HCT116 (cell line): ENCODE results near the gene ZNF566. TPM values are rescaled to one million over a fixed set of nuclear protein-coding genes. Genes with fewer than 3 reads are reported as not detected.

ENCODE experiments used
- ATAC-seq: fragments of 200-7000 bp; cut with Tn5 transposase; 2 replicates; pipeline ENCODE4 v1.9.1; 2020; ENCODE audit warnings: mild to moderate bottlenecking, moderate library complexity
- BruUV-seq: library from RNA; stranded (reverse); fragments of 400-500 nt; replicated peaks from 2 replicates; lab custom pipeline; 2021; lab: Mats Ljungman, UMichigan
- CTCF ChIA-PET: fragments of 300-600 bp; sonication (Branson Sonifier 250); formaldehyde crosslinking; loops from one replicate; lab custom pipeline; 2021; ENCODE audit warnings: antibody characterized with exemption; lab: Charles Lee
- POLR2A ChIA-PET: fragments of 300-600, 350-600 bp; sonication (Branson Sonifier 250); formaldehyde crosslinking; loops from one replicate; lab custom pipeline; 2021; ENCODE audit warnings: antibody characterized with exemption; lab: Charles Lee
- RAD21 ChIA-PET, 2 experiments: fragments of 300-600 bp; sonication (Branson Sonifier 250); formaldehyde crosslinking; loops; one replicate each; lab custom pipeline; 2023; ENCODE audit warnings: low total read pairs in 2 of 2; ENCODE audit not compliant: uncharacterized antibody in 2 of 2, unreplicated experiment in 2 of 2, low non-redundant PET in 1 of 2; lab: Charles Lee
- DNase-seq: peaks from one replicate; pipeline ENCODE4 v3.0.0-alpha.2; 2010; ENCODE audit warnings: low read depth, low spot score
- H2AFZ ChIP-seq: fragments of 200-600 bp; shearing (Covaris generic), sonication (generic); 2 replicates; pipeline ENCODE4 v1.6.1; 2017; ENCODE audit warnings: low read depth, mixed run types, mixed read lengths, antibody characterized with exemption, low read length; ENCODE audit not compliant: poor library complexity, severe bottlenecking
- H3K27ac ChIP-seq: 2 replicates; pipeline ENCODE4 v1.5.1; 2012; ENCODE audit warnings: low read depth, low read length
- H3K27me3 ChIP-seq: fragments of 200-600 bp; sonication (generic); 2 replicates; pipeline ENCODE4 v1.6.1; 2016; ENCODE audit warnings: mixed run types, low read length, mixed read lengths; ENCODE audit not compliant: insufficient read depth
- H3K36me3 ChIP-seq, 2 experiments: fragments of 200-500 bp in 1 of 2; fragments of 200-600 bp in 1 of 2; sonication (Bioruptor generic) in 1 of 2; sonication (generic) in 1 of 2; 2 replicates each; pipeline versions ENCODE4 v1.5.1 to v1.6.1; 2014 to 2016; ENCODE audit warnings: low read length in 2 of 2, inconsistent platforms in 1 of 2, mixed read lengths in 1 of 2, mixed run types in 1 of 2; ENCODE audit not compliant: insufficient read depth in 2 of 2, control insufficient read depth in 1 of 2
- H3K4me1 ChIP-seq, 2 experiments: fragments of 200-600 bp in 1 of 2; sonication (generic) in 1 of 2; 2 replicates each; pipeline versions ENCODE4 v1.5.1 to v1.6.1; 2012 to 2017; ENCODE audit warnings: low read length in 2 of 2, inconsistent platforms in 1 of 2, mild to moderate bottlenecking in 1 of 2, mixed read lengths in 1 of 2, mixed run types in 1 of 2, moderate library complexity in 1 of 2; ENCODE audit not compliant: insufficient read depth in 2 of 2, control insufficient read depth in 1 of 2
- H3K4me2 ChIP-seq: fragments of 200-600 bp; sonication (generic); 2 replicates; pipeline ENCODE4 v1.6.1; 2017; ENCODE audit warnings: mixed run types, low read length, mixed read lengths
- H3K4me3 ChIP-seq, 2 experiments: fragments of 200-600 bp in 1 of 2; sonication (generic) in 1 of 2; replicated peaks in 1 of 2; 2 replicates each; pipeline ENCODE4 v1.5.1; 2011 to 2016; ENCODE audit warnings: low read length in 2 of 2, control low read depth in 1 of 2, low read depth in 1 of 2, mild to moderate bottlenecking in 1 of 2, mixed read lengths in 1 of 2, mixed run types in 1 of 2
- H3K79me2 ChIP-seq: fragments of 200-600 bp; sonication (generic); 2 replicates; pipeline ENCODE4 v1.6.1; 2017; ENCODE audit warnings: mild to moderate bottlenecking, mixed run types, low read length, moderate library complexity, mixed read lengths; ENCODE audit not compliant: insufficient read depth
- H3K9ac ChIP-seq: fragments of 200-600 bp; sonication (generic); 2 replicates; pipeline ENCODE4 v1.6.1; 2016; ENCODE audit warnings: low read length, mixed read lengths
- H3K9me2 ChIP-seq: fragments of 200-600 bp; sonication (generic), shearing (Covaris generic); 2 replicates; pipeline ENCODE4 v1.6.1; 2017; ENCODE audit warnings: mixed run types, mild to moderate bottlenecking, moderate library complexity; ENCODE audit not compliant: insufficient read depth
- H3K9me3 ChIP-seq, 2 experiments: fragments of 200-500 bp in 1 of 2; fragments of 200-600 bp in 1 of 2; sonication (Bioruptor generic) in 1 of 2; sonication (generic) in 1 of 2; 2 replicates each; pipeline ENCODE4 v1.6.1; 2014 to 2017; ENCODE audit warnings: low read length in 2 of 2, mixed read lengths in 2 of 2, inconsistent platforms in 1 of 2, low read depth in 1 of 2, mild to moderate bottlenecking in 1 of 2, mixed run types in 1 of 2, moderate library complexity in 1 of 2; ENCODE audit not compliant: control insufficient read depth in 1 of 2, insufficient read depth in 1 of 2
- H4K20me1 ChIP-seq: fragments of 200-600 bp; sonication (generic), shearing (Covaris generic); 2 replicates; pipeline ENCODE4 v1.6.1; 2017; ENCODE audit warnings: mixed run types, mild to moderate bottlenecking, moderate library complexity; ENCODE audit not compliant: insufficient read depth
- CEBPB ChIP-seq: IDR thresholded peaks from 2 replicates; pipeline ENCODE4 v1.6.1; 2012; ENCODE audit warnings: low read depth
- ELF1 ChIP-seq: IDR thresholded peaks from 2 replicates; pipeline ENCODE4 v1.6.1; 2012; ENCODE audit warnings: low read depth, borderline replicate concordance
- EZH2 ChIP-seq: fragments of 200-600 bp; sonication (generic); IDR thresholded peaks from 2 replicates; pipeline ENCODE4 v1.6.1; 2017; ENCODE audit warnings: antibody characterized with exemption, mixed run types
- EZH2phosphoT487 ChIP-seq: fragments of 200-600 bp; IDR thresholded peaks from 2 replicates; pipeline ENCODE4 v1.6.1; 2018; ENCODE audit warnings: antibody characterized with exemption, borderline replicate concordance
- FOSL1 ChIP-seq: IDR thresholded peaks from 2 replicates; pipeline ENCODE4 v1.6.1; 2012; ENCODE audit warnings: low read depth
- JUND ChIP-seq: IDR thresholded peaks from 2 replicates; pipeline ENCODE4 v1.6.1; 2012
- POLR2AphosphoS5 ChIP-seq: IDR thresholded peaks from 2 replicates; pipeline ENCODE4 v1.6.1; 2011; ENCODE audit warnings: mild to moderate bottlenecking, low read depth, low read length, moderate library complexity
- RAD21 ChIP-seq: IDR thresholded peaks from 2 replicates; pipeline ENCODE4 v1.6.1; 2012; ENCODE audit warnings: low read depth, mild to moderate bottlenecking
- SP1 ChIP-seq: IDR thresholded peaks from 2 replicates; pipeline ENCODE4 v1.6.1; 2012; ENCODE audit warnings: low read depth
- SRF ChIP-seq: IDR thresholded peaks from 2 replicates; pipeline ENCODE4 v1.6.1; 2012; ENCODE audit warnings: low read depth
- TCF7L2 ChIP-seq: IDR thresholded peaks from 2 replicates; pipeline ENCODE4 v1.7.0; 2011; ENCODE audit warnings: borderline replicate concordance, inconsistent platforms; ENCODE audit not compliant: insufficient read depth, insufficient read length; ENCODE audit errors: extremely low read depth
- YY1 ChIP-seq: IDR thresholded peaks from 2 replicates; pipeline ENCODE4 v1.6.1; 2011; ENCODE audit warnings: low read length, low read depth, moderate library complexity, mild to moderate bottlenecking; ENCODE audit not compliant: insufficient replicate concordance; ENCODE audit errors: extremely low read depth
- ZFX ChIP-seq: fragments of 450-650 bp; IDR thresholded peaks from 2 replicates; pipeline ENCODE4 v1.6.1; 2017
- ZNF274 ChIP-seq: fragments of 200-500 bp; sonication (Bioruptor generic); IDR thresholded peaks from 2 replicates; pipeline ENCODE4 v1.6.1; 2014; ENCODE audit warnings: mild to moderate bottlenecking, low read depth, low read length, inconsistent platforms
- intact Hi-C: fragments of 100-400 bp; cut with micrococcal nuclease; formaldehyde crosslinking; loops from 2 replicates; pipeline ENCODE4 v1.10.0; 2022
- total RNA-seq: library from RNA; stranded (reverse); gene quantifications from one replicate; pipeline ENCODE4 v1.2.1, GENCODE V29; 2021; ENCODE audit not compliant: unreplicated experiment
- TF ChIP-seq, protein P1 (sequence below): IDR thresholded peaks from 2 replicates; pipeline ENCODE4 v1.6.1; 2012
- TF ChIP-seq, protein P2 (sequence below): IDR thresholded peaks from 2 replicates; pipeline ENCODE4 v1.6.1; 2012
- TF ChIP-seq, protein P3 (sequence below): IDR thresholded peaks from 2 replicates; pipeline ENCODE4 v1.6.1; 2011; ENCODE audit warnings: mild to moderate bottlenecking, low read length, moderate library complexity; ENCODE audit not compliant: insufficient replicate concordance; ENCODE audit errors: extremely low read depth

The ZNF566 gene
- total RNA-seq, 1 experiment from 2014 or later, result 6.4 TPM

DNA sequence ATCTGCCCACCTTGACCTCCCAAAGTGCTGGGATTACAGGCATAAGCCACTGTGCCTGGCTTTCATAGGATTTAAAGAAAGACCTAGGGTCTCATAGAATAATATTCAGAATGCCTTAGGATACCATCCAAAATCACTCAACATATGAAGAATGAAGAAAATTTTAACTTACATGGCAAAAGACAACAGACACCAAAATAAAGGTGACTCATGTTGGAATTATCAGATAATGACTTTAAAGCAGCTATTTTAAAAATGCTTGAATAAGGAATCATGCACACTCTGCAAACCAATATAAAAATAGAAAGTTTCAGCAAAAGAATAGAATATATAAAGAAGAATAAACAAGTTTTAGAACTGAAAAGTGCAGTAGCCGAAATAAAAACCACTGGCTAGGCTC is 29.3 kb downstream of the ZNF566 start:
- H3K4me1 ChIP-seq, result no peaks in the 10 kb centered on the region
- intact Hi-C loops, result no loop called here
- no peak overlapping the region for H3K4me2 ChIP-seq
- ATAC-seq, result no peak
- H3K4me3 ChIP-seq, result no peak overlapping the region
- no peaks in the 10 kb centered on the region for H3K79me2 ChIP-seq
- CTCF ChIA-PET, result no interaction called here
- no peaks in the 10 kb centered on the region for H3K27me3 ChIP-seq
- TF ChIP-seq ZNF274, result no peak
- TF ChIP-seq CEBPB, result no peak
- no peak for TF ChIP-seq TCF7L2
- TF ChIP-seq YY1, result no peak
- TF ChIP-seq RAD21, result no peak
- TF ChIP-seq SP1, result no peak
- TF ChIP-seq, protein P1, sequence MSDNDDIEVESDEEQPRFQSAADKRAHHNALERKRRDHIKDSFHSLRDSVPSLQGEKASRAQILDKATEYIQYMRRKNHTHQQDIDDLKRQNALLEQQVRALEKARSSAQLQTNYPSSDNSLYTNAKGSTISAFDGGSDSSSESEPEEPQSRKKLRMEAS, result no peak
- H4K20me1 ChIP-seq, result no peaks in the 10 kb centered on the region
- H3K9me2 ChIP-seq, result no peaks in the 10 kb centered on the region
- H3K9ac ChIP-seq, result no peak overlapping the region
- no peak overlapping the region for H2AFZ ChIP-seq
- POLR2A ChIA-PET, result no interaction called here
- H3K9me3 ChIP-seq, result peaks cover 7 to 13% of the 10 kb centered on the region in 2 experiments; a peak in 2 of 4 replicates
- no peaks in the 10 kb centered on the region; a peak in 1 of 4 replicates for H3K36me3 ChIP-seq
- DNase-seq, result no peak
- no peak overlapping the region for H3K27ac ChIP-seq
- no TSS peak for BruUV-seq
- RAD21 ChIA-PET, result no interaction called here

DNA sequence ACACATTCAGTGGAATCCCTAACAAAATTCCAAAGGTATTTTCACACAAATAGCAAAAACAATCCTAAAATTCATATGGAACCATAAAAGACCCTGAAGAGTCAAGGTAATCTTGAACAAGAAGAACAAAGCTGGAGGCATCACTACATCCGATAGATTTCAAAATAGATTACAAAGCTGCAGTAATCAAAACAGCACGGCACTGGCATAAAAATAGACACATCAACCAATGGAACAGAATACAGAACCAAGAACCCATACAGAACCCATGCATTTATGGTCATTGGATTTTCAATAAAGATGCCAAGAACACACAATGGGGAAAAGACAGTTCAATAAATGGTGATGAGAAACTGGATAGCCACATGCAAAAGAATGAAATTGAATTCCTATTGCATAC is 32.5 kb downstream of the ZNF566 start:
- peaks cover 10 to 13% of the 10 kb centered on the region in 2 experiments; a peak in 2 of 4 replicates for H3K9me3 ChIP-seq
- RAD21 ChIA-PET, result no interaction called here
- intact Hi-C loops, result no loop called here
- no peak overlapping the region for H3K27ac ChIP-seq
- H3K36me3 ChIP-seq, result no peaks in the 10 kb centered on the region
- no peak overlapping the region for H2AFZ ChIP-seq
- H4K20me1 ChIP-seq, result no peaks in the 10 kb centered on the region
- POLR2A ChIA-PET, result no interaction called here
- DNase-seq (no peak), ATAC-seq (no peak)
- no peaks in the 10 kb centered on the region for H3K4me1 ChIP-seq
- H3K4me2 ChIP-seq, result no peak overlapping the region
- H3K79me2 ChIP-seq, result no peaks in the 10 kb centered on the region
- no peak overlapping the region for H3K4me3 ChIP-seq
- H3K9me2 ChIP-seq, result no peaks in the 10 kb centered on the region
- no peaks in the 10 kb centered on the region for H3K27me3 ChIP-seq
- no peak overlapping the region for H3K9ac ChIP-seq
- CTCF ChIA-PET, result no interaction called here
- no TSS peak for BruUV-seq
- no peak for TF ChIP-seq JUND
- no peak for TF ChIP-seq SRF
- TF ChIP-seq RAD21, result no peak
- TF ChIP-seq, protein P2, sequence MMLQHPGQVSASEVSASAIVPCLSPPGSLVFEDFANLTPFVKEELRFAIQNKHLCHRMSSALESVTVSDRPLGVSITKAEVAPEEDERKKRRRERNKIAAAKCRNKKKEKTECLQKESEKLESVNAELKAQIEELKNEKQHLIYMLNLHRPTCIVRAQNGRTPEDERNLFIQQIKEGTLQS, result no peak
- TF ChIP-seq EZH2, result no peak
- no peak for TF ChIP-seq ELF1
- TF ChIP-seq CEBPB, result no peak
- no peak for TF ChIP-seq SP1
- no peak for TF ChIP-seq FOSL1
- TF ChIP-seq, protein P1, result no peak
- no peak for TF ChIP-seq YY1
- no peak for TF ChIP-seq ZFX
- TF ChIP-seq EZH2phosphoT487, result no peak
- TF ChIP-seq ZNF274, result no peak
- no peak for TF ChIP-seq POLR2AphosphoS5
- TF ChIP-seq, protein P3, sequence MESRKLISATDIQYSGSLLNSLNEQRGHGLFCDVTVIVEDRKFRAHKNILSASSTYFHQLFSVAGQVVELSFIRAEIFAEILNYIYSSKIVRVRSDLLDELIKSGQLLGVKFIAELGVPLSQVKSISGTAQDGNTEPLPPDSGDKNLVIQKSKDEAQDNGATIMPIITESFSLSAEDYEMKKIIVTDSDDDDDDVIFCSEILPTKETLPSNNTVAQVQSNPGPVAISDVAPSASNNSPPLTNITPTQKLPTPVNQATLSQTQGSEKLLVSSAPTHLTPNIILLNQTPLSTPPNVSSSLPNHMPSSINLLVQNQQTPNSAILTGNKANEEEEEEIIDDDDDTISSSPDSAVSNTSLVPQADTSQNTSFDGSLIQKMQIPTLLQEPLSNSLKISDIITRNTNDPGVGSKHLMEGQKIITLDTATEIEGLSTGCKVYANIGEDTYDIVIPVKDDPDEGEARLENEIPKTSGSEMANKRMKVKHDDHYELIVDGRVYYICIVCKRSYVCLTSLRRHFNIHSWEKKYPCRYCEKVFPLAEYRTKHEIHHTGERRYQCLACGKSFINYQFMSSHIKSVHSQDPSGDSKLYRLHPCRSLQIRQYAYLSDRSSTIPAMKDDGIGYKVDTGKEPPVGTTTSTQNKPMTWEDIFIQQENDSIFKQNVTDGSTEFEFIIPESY, result no peak
